Activated T-cell treated with anti-CD3 and anti-CD28 coated beads, Interleukin-2, amount 50 U/mL, for 1 hour (primary cell): ENCODE measurements around the gene BRAP.
A peak's percentile ranks its signal among the peaks of the same experiment; 100 is the strongest.
"Not testable (repeated sequence)": the region's sequence is repeated elsewhere in the genome, so short reads cannot be mapped to it uniquely, and the experiment has no call there.

ENCODE experiments used
- DNase-seq: peaks from one replicate; pipeline ENCODE4 v3.0.0-alpha.2; 2020

Gene BRAP

GRCh38 chr12:111606767-111607230, 79.0 kb downstream of the BRAP start:
- no peak for DNase-seq

- no peak for DNase-seq
Measured at GRCh38 chr12:111605911-111606766, 79.6 kb downstream of the BRAP start.

GRCh38 chr12:111602857-111603256, 82.9 kb downstream of the BRAP start:
- not testable (repeated sequence) for DNase-seq

- no peak for DNase-seq
Measured at GRCh38 chr12:111602348-111602747, 83.4 kb downstream of the BRAP start.

GRCh38 chr12:111600986-111601385, 84.8 kb downstream of the BRAP start:
- not testable (repeated sequence) for DNase-seq

GRCh38 chr12:111600205-111600642, 85.5 kb downstream of the BRAP start:
- no peak for DNase-seq

GRCh38 chr12:111599453-111600204, 86.1 kb downstream of the BRAP start:
- DNase-seq = peak; percentile 91

- DNase-seq = no peak
Measured at GRCh38 chr12:111598637-111599452, 86.9 kb downstream of the BRAP start, which contains the start of gene ATXN2. Gene ATXN2, minus strand, starts transcription at chr12:111599315. Its CDS starts 281 bp downstream, at chr12:111599034.

GRCh38 chr12:111597831-111598636, 87.7 kb downstream of the BRAP start:
- DNase-seq = peak; percentile 45

GRCh38 chr12:111596985-111597830, 88.5 kb downstream of the BRAP start:
- DNase-seq = peak; percentile 34

- DNase-seq = not testable (repeated sequence)
Measured at GRCh38 chr12:111595341-111595835, 90.4 kb downstream of the BRAP start.
